GM19025 (cell line): ENCODE measurements around the gene SLC45A2.

Experiments used
- ATAC-seq: cut with Tn5 transposase; IDR thresholded peaks from one replicate; pipeline ENCODE4 v1.9.1; 2021; ENCODE audit warnings: mild to moderate bottlenecking, low read depth, moderate library complexity; ENCODE audit not compliant: unreplicated experiment

The SLC45A2 gene

DNA sequence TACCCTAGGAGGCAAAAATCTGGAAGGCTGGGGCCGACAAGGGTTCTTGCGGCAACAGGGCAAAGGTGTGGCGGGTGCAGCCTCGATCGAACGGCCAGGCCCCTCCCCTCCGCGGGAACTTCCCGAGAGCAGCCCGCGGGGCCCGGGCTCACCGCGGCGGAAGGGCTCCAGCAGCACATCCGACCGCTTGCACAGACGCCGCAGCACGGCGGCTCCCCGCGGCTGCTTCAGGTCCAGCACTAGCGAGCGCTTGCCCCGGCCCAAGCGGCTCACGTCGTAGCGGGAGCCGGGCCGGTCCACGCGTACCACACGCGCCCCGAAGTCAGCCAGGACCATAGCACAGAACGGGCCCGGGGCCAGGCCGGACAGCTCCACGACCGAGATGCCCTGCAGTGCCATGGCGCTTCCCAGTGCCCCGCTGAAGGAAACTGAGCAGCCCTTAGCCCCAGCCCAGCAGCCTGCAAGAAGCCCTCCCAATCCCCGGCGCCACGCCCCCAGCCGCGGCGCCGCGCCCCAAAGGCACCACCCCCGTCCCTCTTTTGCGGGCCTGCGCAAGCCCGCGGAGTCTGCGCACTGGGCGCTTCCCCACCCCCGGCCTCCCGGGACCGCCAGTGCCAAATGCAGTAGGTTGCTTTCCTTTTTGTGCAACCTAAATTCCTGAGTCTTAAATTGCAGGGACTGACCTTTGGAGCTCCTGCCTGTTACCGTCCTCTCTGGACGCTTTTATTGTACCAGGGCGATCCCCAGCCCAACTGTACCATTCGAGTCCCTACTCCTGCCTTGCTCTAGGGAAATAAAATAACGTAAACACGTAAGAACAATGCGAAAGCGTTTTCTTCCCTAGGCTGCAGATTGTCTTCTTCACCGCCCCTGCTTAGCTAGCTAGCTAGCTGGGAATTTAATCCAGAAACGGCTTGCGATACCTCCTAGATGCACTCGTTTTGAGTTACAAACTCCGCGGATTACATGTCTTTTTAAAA, 23.4 kb upstream of the SLC45A2 start, which contains the start of gene AMACR:
TSS of gene AMACR (minus strand) at position 430 of the 980 bp plus-strand sequence. CDS start at position 399, 31 bp downstream.
- peak; percentile 92 for ATAC-seq

DNA sequence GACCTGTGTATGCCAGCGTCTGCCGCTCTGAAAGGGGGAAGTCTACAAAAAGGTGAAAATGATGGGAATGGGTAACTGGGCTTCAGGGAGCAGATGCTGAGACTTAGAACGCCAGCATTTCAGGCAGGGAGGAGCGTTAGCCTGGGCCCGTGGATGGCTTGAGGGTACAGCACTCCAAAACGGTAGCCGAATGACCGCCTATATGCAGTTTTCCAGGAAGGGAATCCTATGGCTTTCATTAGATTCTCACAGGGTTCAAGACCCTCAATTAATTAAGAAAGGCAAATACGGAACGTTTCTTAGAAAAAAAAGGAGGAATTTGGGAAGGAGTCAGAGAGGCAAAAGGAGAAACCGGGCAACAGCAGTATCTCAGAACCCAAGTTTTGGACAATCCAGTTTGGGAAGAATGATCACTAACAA, 22.7 kb upstream of the SLC45A2 start:
- no peak for ATAC-seq

DNA sequence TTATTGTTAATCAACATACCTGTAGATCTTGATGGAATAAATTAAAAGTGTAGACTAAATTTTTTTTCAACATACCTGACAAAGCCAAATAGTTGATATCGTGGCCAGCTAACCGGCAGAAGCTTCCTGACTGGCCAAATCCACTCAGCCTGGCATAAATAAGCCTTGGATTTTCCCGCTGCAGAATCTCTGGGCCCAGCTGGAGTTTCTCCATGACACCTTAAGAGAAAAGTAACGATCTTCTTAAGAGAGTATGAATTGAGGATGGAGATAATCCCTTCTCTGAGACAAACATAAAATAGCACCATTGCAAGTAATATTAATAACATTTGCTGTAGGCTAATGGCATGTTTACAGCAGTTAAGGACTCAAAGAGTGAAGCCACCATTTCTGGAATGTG, 21.2 kb upstream of the SLC45A2 start:
- ATAC-seq: no peak

DNA sequence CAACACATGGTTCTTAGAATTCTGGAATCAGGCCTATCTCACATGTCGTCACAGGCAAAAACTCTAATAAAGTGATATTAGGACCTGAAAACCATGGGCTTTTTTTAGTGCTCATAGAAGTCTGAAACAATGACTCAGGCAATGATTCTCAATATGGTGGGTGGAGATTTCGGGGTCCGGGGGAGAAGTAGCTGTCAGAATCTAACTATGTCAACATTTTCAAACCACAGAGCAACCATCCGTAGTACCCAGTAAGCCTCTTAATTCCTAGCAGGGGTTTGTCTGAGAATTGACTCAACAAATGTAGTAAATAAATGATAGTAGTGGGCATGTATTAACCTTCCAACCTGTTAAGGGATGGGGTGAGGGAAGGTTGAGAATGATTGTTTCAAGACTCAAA, 20.7 kb upstream of the SLC45A2 start:
- ATAC-seq: no peak

DNA sequence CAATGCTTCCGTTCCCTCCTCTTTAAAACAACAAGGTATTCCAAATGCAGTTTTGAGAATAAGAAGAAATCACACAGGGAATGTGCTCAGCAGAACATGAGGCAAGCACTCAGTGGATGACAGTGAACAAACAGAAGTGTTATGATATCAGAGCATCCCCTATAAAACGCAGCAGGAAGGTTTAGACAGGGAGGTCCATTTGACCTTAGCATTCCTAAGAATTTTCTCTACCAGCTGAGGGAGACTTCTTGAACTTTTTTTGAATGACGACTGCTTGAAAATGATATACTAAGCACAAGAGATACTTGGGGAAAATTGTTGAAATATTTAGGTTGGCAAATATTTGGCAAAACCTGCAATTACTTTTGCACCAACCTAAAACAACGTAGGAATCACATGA, 19.4 kb upstream of the SLC45A2 start:
- no peak for ATAC-seq

DNA sequence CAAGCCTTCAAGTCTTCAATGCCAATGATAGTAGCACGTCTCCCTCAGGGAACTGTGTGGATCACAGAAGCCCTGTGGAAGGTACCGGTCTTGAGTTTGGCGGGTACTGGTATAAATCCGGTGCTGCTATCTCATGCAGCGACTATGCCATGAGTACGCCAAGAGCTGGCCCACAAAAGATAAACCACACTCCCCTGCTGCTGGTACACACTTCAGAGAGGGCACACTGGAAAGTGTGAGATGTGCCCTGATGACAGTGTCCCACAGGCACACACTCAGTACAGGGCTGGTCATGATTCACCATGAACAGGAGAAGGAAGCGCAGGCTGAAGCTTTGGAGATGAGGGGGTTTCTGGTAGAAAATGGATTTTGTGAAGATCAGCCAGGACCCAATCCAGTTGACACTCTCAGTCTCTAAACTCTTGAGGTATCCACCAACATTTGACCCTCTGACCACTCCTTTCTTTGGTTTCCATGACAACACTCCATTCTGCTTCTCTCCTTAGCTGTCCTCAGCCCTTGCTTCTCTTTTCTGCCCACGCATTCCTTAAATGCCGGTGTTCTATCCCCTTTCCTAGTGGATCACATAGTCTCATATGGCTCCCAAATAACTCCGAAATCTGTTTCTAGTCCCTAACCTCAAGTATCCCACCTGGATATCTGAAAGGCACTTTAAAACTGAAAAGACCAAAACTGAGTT, 18.3 kb upstream of the SLC45A2 start:
- ATAC-seq: no peak

DNA sequence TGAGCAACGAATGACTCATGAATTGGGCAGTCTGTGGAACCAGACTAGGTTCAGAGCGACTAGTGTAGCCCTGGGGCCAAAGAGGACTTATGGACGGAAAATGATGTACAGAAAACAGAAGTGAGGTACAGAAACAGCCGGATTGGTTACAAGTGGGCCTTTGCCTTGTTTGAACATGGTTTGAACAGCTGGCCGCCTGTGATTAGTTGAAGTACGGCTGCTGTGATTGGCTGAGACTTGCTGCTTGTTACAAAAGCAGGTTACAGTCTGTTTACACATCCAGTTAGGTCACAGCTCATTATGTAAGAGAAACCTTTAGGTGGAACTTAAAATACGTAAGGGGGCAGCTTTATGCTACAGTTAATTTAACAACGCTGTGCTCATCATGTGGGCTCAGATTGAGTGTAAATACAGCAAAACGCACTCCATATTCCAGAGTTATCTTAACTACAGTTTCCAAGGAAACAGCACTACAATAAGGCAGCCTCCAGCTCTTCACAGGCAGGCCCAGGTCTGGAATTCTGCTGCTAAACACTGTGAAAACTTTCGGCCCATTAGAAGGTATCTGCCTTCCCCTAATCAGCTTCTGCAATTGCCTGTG, 16.8 kb upstream of the SLC45A2 start:
- no peak for ATAC-seq

DNA sequence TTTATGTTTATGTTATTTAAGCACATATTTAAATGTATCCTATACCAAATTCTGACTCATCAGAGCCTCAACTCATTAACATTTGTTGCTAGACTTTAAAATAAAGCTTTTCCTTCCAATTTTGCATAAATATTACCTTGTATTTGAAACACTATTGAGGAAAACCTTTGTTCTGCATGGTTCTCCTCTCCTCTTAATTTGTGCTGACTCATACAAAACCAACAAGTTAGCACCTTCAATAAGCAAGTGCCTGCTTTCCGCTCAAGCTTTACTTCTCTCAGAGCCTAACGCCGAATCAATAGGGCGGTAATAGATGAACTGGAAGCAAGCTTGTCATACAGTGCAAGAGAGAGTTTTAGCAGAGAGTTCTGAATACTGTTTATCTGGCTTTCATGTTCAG, 15.5 kb upstream of the SLC45A2 start:
- ATAC-seq: no peak

DNA sequence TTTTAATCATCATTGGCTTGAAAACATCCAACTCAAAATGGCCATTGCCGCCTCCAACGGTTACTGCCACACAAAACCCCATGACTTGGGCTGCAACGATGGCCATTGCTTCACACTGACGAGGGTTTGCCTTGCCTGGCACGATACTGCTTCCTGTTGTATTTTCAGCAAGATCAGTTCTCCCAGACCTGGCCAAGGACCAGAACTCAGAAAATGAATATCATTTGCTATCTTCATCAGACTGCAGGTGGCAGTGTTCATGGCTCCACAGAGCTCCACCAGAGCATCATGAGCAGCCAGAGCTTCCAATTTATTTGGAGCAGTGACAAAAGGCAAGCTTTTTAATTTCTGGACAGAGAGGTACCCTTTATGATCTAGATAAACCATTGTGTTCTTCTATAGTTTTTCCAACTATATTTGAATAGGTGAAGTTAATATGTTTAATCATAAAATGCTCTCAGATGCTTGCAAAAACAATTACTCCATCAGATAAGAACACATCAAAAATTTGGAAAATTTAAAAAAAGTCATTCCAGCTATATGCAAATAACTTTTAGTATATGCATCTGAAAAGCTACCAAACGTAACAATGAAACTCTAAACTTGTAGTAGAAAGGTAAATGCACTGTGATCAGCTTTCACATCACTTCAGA, 13.0 kb upstream of the SLC45A2 start:
- ATAC-seq: no peak

DNA sequence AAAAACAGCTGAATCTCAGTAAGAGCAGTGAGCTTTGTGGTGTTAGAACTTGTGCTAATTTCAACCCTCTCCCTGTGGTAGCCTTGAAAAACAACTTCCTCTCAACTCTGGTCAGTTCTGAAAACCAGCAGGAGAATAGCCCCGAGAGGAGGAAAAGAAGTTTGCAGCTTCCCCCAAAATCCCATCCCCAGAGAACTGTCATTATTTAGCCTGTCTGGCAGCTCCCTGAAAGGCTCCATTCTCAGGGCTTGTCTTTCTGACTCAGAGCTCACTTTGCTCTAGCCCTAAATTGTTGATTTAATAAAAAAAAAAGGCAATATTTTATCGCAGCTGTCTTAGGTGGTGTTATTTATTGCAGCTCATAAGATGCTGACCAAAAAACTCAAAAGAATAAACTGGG, 11.4 kb upstream of the SLC45A2 start:
- no peak for ATAC-seq

DNA sequence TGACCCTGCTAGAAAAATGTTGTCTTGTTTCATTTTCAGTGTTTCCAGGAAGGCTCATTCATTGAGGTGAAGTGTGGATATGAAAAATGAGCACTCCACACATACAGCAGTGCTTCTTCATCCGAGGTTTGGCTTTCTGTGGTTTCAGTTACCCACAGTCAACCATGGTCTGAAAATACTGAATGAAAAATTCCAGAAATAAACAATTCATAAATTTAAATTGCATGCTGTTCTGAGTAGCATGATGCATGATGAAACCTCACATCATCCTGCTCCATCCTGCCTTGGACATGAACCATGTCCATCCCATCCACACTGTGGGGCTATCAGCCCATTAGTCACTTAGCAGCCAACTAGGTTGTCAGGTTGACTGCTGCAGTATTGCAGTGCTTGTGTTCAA, 10.4 kb upstream of the SLC45A2 start:
- ATAC-seq: no peak

DNA sequence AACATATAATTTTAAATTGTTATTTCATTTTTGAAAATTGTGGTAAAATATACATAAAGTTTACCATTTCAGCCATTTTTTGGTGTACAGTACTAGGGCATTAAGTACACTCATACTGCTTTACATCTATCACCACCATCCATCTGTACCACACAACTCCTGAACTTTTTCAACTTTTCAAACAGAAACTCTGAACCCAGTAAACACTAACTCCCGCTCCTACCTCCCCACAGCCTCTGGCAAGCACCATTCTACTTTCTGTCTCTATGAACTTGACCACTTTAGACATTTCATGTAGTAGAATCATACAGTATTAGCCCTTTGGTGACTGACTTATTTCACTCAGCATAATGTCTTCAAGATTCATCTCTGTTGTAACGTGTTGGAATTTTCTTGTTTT, 8.4 kb upstream of the SLC45A2 start:
- no peak for ATAC-seq

DNA sequence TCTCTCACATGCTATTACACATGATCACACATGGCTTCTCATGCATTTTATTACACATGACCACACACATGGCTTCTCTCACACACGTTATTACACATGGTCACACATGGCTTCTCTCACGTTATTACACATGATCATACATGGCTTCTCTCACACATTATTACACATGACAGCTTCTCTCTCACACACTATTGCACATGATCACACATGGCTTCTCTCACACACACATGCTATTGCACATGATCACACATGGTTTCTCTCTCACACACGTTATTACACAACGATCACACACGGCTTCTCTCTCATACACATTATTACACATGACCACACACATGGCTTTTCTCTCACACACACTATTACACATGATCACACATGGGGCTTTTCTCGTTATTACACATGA, 954 bp upstream of the SLC45A2 start:
- no peak for ATAC-seq

DNA sequence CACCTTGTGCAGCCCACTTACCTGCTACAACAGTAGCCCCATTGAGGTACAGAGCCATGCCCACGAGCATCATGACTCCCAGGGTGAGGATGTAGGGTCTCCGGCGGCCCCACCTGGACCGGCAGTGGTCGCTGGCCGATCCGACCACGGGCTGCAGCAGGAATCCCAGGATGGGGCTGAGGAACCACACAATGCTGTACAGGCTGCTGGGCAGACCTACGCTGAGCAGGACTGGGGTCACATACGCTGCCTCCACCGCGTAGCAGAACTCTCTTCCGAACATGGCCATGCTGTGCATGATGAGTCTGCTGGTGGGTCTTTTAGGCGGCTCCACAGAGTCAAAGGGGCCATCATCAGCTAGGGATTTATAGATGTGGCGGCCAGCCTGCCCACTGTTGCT, 315 bp downstream of the SLC45A2 start:
- no peak for ATAC-seq

DNA sequence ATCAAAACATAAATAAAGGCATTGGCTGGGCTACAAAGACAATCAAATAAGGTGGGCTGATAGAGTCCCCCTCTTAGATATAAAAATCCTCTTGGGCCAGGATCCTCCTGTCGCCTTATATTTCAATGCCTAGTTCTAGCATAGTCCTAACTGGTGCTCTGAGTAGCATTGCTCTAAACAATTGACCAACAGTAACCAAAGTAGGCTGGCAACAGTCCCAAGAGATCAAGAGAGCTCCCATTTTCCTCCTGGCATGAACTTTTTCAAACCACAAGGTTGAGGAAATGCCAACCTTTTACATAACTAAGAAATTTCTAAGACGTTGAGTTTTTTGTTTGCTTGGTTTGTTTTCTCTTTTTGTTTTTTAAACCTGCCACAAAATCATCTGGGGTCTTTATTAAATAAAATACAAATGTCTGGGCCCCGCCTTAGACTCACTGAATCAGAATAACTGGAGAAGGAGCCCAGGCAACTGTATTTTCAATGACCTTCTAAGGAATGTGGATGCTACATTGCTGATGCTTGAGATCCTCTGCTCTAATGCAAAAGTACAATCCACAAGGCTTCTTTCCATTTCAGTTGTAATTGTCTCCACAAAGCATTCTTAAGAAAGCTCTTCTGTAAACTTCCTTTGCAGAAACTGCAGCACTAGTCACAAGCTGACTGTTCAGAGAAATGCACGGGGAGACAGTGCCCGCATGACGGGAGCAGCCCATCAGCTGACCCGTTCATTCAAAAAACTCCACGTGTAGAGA, 2.9 kb downstream of the SLC45A2 start:
- no peak for ATAC-seq

DNA sequence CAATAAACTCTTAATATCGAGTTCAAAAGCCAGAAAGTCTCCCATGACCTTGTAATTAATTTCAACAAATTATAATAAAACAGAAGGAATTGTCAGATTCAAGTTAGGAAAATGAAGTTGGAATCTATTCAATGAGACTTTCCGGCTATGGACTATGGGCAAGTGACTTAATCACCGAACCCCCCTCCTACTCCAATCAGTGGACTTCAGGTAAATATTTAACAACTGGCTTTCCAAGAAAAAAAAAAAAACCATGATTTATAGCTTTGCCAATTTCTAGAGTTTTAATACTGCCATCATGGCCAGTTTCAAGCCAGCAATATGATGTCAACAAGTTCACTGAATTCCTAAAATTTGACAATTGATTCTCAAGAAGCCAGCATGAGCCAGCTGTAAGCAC, 4.5 kb downstream of the SLC45A2 start:
- no peak for ATAC-seq

DNA sequence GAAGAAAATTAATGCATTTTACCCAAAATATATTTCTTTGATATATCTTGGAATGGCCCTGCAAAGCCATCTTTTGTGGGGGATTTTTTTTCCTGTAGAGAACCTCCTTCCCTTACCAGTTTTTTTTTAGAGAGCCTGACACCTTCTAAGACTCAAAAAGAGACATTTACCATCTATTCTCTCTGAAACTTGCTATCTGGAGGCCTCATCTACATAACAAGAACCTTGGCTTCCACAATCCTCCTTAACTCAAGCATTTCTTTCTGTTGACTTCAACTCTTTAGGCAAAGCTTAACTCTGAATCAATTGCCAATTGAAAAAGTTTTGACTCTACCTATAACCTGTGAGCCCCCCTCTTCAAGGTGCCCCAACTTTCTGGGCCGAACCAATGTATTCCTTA, 6.2 kb downstream of the SLC45A2 start:
- no peak for ATAC-seq

DNA sequence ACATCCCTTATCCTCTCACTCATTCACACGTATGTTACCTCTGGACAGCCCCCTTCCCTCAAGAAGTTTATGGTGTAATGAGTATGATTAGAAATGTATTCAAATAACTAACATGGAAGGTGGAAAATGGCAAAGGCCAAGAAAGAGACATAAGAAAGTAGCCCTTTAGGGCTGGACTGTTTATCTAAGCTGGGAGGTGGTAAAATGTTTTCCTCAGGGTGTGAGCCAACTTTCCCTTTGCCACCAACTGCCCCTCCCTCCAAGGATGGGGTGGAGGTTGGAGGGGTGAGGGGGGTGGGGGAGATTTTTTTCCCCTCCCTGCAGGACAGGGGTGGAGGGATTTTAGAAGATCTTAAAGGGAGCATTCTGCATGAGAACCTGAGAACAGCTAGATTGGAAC, 8.2 kb downstream of the SLC45A2 start:
- ATAC-seq: no peak

DNA sequence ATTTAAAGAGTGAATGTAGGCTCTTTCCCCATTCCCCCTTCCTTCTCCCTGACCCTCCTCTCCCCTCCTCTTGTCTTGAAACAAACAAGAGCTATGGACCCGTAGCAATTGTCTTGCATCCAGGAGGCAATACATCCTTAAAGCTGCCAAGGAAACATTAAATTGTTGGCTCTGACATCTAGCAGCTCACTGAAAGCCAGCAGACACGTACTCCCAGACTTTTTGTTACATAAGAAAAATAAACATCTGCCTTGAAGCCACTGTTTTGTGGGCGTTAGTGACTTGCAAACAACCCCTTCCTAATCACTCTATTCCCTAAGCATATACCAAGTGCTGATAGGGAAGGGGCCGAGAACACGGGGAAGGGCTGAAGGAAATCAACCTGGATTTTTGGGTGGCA, 8.6 kb downstream of the SLC45A2 start:
- ATAC-seq: no peak

DNA sequence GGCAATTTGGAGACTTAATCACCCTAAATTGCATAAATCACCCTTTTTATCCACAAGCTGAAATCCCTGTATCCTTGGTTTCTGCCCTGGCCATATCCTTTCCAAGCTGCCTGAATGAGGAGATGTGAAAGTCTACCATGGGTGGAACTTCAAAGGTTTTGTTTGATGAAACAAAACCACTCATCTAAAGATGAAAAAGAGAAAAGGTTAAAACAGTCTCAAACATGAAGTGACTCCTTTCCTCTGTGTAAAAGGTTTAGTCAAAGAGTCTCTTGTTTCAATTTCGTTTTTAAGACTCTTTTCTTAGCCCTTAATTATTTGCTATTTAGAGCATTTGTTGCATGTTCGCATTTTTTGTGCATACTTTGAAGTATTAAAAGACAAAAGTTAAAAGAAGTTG, 11.2 kb downstream of the SLC45A2 start:
- ATAC-seq: no peak
